Measurements from ENCODE around the gene KAZN.

KAZN gene

GRCh38 chr1:14679027-14679688 lies 80.7 kb downstream of the KAZN start:
- DNase-seq: no peak

- no peak for DNase-seq
These were observed 82.7 kb downstream of the KAZN start for GRCh38 chr1:14681182-14681581.

GRCh38 chr1:14682941-14683621 lies 84.6 kb downstream of the KAZN start:
- DNase-seq: no peak

GRCh38 chr1:14685078-14685477 lies 86.6 kb downstream of the KAZN start:
- DNase-seq: no peak

GRCh38 chr1:14686701-14687100 lies 88.2 kb downstream of the KAZN start:
- no peak for DNase-seq

GRCh38 chr1:14687147-14687546 lies 88.7 kb downstream of the KAZN start:
- no peak for DNase-seq

- DNase-seq: no peak
These were observed 91.6 kb downstream of the KAZN start for GRCh38 chr1:14689996-14690615.

- DNase-seq: no peak
These were observed 95.5 kb downstream of the KAZN start for GRCh38 chr1:14693949-14694348.

GRCh38 chr1:14694589-14694988 lies 96.1 kb downstream of the KAZN start:
- DNase-seq: no peak

- DNase-seq: no peak
These were observed 98.3 kb downstream of the KAZN start for GRCh38 chr1:14696761-14697160.

GRCh38 chr1:14697353-14697752 lies 98.9 kb downstream of the KAZN start:
- DNase-seq: no peak

- DNase-seq: no peak
These were observed 99.8 kb downstream of the KAZN start for GRCh38 chr1:14698314-14698713.

- DNase-seq: no peak
These were observed 101.1 kb downstream of the KAZN start for GRCh38 chr1:14699620-14700019.

GRCh38 chr1:14704846-14705245 lies 106.4 kb downstream of the KAZN start:
- no peak for DNase-seq

- no peak for DNase-seq
These were observed 107.3 kb downstream of the KAZN start for GRCh38 chr1:14705824-14706223.

GRCh38 chr1:14706631-14707030 lies 108.1 kb downstream of the KAZN start:
- DNase-seq: no peak

GRCh38 chr1:14707531-14708445 lies 109.3 kb downstream of the KAZN start:
- DNase-seq: no peak

GRCh38 chr1:14710331-14710730 lies 111.8 kb downstream of the KAZN start:
- no peak for DNase-seq

GRCh38 chr1:14712136-14712535 lies 113.7 kb downstream of the KAZN start:
- no peak for DNase-seq

- DNase-seq: no peak
These were observed 114.6 kb downstream of the KAZN start for GRCh38 chr1:14713077-14713476.

- DNase-seq: no peak
These were observed 116.8 kb downstream of the KAZN start for GRCh38 chr1:14715266-14715665.

GRCh38 chr1:14715802-14716201 lies 117.3 kb downstream of the KAZN start:
- no peak for DNase-seq

GRCh38 chr1:14716474-14716873 lies 118.0 kb downstream of the KAZN start:
- DNase-seq: no peak

Measured in central memory CD4-positive, alpha-beta T cell (primary cell).